CD4-positive, alpha-beta T cell treated with Interferon gamma for 1 hour (primary cell): Measurements from ENCODE around the gene MAML3.
A peak's percentile ranks its signal among the peaks of the same experiment; 100 is the strongest.

Source experiments
- DNase-seq: peaks from one replicate; pipeline ENCODE4 v3.0.0-alpha.2; 2020

MAML3 gene

DNA sequence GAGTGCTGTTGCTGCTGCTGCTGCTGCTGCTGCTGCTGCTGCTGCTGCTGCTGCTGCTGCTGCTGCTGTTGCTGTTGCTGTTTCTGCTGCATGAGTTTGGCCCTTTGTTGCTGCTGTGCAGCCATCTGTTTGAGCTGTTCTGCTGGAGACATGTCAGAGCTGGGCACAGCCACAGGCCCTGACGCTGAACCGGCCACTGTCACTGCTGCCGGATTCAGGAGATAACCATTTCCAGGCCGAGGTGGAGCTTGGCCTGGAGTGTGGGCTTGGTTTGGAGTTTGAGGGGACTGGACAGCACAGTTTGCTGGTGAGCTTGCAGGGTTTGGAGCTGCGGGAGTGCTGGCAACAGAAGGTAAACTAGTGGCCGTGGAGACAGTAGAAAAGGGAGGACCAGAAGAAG is 264.1 kb downstream of the MAML3 start:
- no peak for DNase-seq

DNA sequence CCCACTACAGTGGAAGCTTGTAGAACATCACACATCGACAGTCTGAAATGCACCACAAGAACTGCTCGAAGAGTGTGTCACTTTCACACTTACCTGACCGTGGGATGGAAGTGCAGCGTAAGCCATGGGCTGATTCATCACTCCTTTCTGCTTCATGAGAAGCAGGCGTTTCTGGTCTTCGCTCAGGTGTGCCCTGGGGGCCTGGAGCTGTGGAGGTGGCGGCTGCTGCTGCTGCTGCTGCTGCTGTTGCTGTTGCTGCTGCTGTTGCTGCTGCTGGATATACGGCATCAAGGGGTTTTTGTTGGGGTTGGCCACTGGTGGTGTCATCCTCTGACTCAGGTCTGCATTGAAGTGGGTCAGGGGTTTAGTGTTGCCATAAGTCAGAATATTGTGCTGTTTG is 264.7 kb downstream of the MAML3 start:
- no peak for DNase-seq

DNA sequence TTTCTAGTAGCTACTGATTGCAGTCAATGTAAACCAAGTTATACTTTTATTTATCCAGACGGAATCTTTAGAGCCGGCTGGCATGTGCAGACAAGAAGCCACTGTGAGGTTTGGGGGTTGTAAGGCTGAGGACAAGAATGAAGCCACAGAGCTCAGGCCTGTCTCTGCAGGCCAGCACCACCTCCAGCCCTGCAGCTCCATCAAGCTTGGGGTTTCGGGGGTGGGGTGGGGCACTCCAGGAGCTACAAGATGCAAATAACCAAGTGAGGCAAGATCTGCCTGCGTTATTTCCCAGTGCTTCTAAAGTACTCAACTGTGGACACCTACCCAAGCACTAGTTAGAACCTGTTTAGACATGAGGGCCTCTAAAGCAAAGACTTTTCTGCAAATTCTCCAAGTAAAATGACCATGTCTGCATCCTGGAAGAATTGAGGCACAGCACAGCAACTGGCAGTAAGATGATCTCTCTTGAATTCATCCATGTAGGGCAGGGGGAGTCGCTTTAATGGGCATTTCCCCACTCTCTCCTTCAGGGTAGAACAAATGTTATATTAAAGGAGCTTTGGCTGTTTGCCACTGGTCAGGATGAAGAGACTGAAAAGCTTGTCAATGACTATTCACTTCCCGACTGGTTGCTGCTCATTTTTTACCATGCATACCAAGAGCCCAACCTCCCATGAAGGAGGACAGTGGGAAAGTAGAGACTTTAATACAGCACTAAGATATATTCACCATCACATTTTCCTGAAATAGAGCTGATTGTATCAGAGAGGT is 265.8 kb downstream of the MAML3 start:
- no peak for DNase-seq

DNA sequence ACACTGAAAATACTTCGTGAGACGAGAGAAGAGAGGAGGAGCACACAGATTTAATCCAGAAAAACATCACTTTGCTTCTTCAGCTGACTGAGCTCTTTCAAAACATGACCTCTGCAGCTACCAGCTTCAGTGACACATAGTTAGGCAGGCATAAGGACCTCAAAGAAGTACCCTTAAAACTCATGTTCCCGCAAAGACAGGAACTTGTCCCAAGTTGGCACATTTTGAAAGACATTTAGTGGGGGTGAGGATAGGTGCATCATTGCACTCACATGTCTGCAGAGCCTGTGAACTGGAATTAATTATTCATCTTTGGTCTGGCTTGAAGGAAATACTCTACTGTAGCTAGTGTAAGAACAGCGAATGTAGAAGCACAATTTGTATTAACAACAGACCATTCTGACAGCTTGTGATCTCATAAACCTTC is 266.6 kb downstream of the MAML3 start:
- DNase-seq = no peak

DNA sequence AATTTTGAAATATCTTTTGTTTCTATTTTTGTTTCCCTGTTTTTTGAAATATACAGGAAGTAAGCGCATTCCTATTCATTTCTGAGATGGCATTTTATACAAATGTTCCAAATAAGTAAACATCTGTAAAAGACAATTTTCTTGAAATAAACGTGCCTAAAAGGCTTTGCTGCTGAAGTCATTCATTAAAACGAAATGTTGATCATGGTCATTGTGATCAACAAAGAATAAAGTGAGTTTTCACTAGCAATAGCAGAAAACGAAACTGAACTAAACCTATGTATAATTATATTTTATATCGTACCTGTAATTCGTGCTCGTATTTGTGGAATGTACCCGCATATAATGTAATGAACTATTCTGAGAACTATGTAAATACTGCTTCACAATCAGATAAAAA is 267.2 kb downstream of the MAML3 start:
- no peak for DNase-seq

DNA sequence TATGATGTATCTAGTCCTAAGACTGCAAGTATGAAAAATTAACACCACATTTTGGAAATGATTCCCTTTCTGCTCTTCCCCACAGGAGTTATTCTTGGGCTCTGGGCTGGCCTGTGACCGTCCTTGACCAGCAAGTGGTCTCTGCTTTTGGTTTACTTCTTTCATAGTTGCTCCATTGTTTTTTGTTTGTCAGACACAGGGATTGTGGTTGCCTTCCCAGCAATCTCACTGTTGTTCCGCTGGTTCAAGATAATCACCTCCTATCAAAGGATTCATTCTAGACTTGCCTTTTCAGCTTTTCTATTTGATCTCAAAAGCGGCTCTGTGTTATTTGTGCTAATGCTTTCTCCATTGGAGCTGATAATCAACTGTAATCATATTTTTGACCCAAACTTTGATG is 269.5 kb downstream of the MAML3 start:
- DNase-seq = no peak

DNA sequence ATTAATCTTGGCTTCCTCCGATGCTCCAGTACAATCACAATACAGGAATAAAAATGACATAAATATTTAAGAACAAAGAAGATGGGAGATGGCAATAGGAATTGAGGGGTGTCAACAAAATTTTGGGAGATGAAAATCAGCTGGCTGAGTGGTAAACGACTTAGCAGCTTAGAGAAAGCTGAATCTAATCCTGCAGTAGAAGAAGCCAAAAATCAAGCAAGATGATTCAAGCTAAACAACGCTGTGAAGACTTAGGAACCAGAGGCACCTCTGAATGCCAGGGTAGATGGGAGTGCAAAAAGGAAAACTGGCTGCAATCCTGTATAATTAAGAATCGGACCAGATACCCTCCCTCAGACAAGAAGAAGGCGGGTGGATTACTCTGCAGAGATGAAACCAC is 273.1 kb downstream of the MAML3 start:
- DNase-seq = no peak

DNA sequence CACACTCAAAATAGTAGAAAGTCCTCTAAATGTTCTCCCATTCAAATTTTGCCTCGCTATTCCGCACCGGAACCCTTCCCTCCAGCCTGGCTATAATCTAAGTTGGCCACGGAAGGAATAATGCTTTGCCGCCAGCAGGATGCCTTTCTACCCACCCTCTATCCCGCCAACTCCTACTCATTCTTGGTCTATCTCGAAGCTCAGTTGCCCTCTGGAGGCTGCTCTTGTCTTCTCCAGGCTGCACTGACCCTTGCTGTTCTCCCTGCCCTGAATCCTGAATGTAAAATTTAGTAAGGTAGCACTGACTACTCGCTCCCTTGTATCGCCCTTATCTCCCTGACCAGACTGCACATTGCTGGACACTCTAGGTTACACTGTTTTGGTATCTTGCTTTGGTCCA is 275.9 kb downstream of the MAML3 start:
- no peak for DNase-seq

DNA sequence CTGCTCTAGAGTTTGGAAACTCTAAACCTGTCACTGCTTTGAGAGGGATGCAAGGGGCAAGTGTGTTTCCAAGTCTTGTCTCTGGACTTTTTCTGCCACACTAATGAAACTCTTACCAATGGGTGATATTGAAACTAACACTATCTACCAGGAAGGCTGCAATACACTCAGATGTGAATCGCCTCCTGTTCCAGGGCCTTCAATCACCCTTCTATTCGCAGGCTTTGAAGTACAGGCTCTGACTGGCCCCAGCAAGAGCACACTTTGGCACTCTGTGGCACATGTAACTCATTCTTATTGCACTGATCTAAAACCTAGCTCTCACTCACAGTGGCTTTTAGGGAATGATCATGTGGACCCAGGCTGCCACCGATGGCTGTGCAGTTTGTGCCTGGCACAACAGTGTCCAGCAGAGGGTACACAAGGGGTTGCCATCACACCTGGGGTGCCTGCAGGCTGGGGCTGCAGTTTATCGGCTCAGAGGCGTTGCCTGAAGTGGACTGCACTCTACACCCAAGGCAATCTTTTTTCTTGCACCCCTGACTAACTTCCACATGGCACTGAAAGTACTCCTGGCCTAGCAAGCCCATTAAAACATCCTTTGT is 277.5 kb downstream of the MAML3 start:
- no peak for DNase-seq

DNA sequence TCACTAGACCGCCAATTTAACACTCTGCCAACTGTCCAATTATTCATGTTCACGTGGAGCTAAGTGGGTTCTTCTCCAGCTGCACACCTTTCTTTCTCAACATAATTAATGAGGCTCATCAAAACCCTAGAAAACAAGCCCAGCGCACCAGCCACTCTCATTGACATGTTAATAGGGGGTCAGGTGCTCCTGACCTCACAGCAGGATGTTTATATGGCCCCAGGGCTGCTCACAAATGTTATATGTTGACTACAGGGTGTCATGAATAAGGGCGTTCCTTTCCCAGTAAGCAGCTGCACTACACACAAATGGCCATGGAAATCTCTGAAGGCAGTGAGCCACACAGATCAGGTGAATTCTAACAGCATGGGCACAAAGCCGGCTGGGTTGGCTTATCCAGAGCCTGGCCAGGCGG is 278.6 kb downstream of the MAML3 start:
- no peak for DNase-seq

DNA sequence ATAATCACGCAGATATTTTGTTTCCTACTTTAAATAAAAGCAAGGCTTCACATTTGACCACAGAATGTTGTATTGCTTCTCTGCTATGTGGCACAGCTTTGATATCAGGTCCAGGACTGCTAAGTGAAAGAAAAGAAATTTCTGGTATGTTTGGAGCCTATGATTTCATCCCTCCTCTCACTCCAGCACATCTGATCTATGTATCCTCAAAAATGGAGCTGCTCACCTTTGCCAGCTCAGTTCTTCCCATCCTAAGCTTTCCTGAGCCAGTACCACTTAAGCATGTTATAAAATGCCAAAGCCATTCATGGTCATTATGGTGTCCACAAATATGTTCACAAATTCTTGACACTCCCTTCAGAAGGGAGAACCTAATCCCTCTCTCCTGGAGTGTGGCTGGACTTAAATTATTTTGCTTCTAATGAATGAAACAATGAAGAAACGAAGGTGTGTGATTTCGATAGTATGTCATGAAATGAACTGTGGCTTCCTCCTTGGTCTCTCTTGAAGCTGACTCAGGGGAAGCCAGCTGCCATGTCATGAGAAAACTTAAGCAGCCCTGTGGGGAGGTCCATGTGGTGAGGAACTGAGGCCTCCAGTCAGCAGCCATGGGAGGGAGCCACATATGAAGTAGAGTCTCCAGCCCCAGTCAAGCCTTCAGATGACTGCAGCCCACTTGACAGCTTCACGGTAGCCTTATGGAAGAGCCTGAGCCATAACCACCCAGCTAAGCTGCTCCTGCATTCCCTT is 280.7 kb downstream of the MAML3 start:
- DNase-seq = peak; percentile 9

DNA sequence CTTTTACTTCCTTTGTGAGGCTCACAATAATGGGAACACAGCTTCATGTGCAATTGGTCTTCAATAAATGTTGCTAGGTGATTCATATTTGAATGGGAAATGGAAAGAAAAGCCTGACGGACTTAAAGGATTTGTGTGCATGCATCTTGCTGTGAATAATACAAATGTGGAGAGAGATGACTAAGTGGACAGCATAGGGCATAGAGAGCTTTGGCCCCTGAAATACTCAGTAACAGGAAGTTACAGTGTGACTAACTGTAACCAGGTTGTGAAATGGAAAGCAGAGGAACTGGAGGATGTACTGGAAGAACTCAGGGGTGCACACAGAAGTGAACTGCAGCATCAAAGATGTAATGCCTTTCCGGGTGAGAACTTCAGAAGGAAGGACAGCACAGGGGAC is 281.7 kb downstream of the MAML3 start:
- peak; percentile 21 for DNase-seq

DNA sequence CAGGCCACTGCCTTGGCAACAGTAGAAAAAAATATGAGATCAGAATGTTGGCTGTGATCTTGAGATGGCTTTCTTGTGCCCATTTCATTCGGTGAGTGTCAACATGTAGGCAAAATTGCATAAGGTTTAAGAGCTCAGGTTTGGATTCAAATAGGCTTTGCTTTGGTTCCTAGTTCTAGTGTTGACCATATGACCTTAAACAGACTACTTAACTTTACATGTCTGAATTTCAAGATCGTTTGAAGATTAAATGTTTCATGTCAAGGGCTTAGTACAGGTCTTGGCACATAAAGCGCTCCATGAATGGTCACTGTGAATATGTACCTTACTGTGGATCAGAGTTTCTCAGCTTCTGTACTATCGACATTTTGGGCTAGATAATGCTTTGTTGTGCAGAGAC is 284.2 kb downstream of the MAML3 start:
- no peak for DNase-seq

DNA sequence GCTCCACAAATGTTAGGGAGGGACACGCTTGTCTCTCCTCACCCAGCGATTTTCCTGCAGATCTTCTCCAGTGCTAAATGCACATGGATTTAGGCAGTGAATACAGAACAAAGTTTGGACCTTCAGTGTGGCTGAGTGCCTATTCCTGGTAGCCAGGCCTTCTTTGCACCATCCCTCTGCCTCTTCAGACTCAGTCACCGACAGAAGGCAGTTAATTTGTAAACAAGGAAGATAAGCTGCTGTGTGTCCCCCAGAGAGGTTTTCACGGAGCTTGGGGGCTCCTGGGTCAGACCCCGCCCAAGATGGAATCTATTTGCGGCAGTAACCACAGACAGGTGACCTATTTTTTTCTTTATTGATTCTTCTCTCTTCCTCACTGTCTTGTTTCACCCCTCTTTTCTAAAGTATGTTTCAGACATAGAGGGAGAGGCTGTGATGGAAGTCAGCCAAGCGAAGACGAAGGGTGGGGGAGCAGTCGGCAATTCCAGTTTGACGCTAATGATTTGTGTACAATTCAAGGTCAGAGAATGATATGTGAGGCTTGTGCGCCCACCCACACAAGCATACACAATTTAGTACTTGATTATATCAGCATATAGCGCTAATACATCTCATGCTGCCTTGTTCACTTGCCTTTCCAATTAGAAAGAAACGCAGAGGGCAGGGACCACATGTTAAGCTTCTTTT is 287.6 kb downstream of the MAML3 start:
- DNase-seq = no peak

DNA sequence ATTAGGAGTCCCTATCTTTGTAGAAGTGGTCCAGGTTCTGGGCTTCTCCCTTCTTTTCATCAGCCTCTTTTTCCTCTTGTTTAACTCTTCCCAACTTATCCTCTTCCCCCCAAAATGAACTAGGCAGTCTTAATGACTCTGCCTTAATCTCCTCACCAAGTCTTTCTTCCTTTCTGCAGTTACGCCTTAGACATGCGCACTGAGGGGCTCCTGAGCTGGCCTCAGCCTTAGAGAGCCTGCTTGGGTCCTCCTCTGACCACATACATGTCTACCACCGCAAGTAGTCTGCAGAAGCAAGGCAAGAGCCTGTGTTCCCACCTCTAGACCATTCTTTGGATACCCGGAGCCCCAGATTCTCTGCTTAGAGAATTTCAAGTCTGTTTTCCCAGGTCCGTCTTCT is 288.4 kb downstream of the MAML3 start:
- no peak for DNase-seq

DNA sequence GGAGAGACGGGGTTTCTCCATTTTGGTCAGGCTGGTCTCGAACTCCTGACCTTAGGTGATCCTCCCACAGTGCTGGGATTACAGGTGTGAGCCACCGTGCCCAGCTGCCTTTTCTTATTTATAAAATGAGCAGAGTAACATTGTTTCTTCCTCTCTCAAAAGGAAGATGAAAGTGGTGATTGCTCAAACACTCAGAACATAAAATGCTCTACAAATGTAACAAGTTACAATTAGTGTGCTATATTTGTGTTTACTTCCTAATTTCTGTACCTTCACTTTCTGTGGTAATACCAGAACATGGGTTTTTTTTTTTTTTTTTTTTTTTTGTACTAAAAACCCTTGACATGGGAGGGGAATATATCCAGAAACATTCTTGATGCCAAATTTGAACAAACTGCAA is 290.5 kb downstream of the MAML3 start:
- no peak for DNase-seq

DNA sequence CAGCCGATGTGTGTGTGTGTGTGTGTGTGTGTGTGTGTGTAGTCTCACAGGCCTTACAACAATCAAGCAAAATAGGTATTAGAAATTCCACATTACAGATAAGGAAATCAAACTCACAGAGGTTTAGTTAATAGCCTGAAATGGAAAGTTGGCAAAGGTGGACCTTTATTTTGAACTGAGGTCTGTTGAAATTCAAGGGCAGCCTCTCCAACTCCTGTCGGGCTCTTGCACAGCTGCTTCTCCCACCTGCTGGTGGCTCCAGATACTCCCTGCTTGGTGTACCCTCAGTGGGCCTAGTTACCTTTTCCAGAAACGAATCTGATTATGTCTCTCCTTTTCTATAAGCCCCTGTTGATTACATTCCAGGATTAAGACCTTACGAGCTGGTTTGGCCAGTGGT is 292.5 kb downstream of the MAML3 start:
- DNase-seq = no peak

DNA sequence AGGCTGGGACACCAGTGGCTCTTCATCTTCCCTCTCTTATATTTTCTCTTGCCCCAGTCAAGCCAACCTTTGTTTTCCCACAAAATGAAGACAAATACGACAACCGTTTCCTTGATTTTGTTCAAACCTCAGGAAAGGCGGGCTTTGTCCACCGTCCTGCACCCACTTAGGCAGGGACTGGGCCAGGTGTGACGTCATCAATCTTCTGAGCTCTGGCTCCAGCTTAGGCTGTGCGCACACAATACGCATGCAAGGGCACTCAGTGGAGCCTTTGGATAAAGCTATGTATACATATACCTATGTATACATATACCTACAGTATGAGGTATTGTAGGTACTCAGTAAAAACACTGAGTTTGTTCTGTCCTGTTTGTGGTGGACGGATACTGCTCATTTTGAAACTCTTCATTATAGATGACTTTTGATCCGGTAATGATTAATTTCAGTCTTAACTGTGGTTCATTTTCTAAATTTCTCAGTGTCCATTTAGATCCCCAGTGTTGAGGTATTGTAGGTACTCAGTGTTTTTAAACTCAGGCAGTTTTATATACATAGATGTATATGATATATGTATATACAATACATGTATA is 293.5 kb downstream of the MAML3 start:
- no peak for DNase-seq

DNA sequence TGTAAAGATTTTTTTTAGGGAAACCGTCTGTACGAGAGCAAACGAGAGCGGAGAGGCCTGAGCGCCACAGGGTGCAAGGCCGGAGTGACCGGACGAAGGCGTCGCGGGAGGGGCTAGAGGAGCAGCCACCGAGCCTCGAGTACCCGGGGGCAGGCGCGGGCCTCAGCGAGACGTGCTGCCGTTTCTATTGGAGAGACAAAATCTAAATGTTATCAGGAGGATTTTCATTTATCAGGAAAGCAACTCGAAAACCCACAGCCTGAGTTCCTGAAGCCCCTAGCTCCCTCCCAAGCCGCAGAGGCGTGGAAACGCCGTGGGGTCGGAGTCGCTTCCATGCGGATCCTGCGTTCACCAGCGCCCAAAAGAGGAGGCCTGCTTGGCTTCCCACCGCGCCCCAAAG is 294.1 kb downstream of the MAML3 start:
- DNase-seq = no peak

DNA sequence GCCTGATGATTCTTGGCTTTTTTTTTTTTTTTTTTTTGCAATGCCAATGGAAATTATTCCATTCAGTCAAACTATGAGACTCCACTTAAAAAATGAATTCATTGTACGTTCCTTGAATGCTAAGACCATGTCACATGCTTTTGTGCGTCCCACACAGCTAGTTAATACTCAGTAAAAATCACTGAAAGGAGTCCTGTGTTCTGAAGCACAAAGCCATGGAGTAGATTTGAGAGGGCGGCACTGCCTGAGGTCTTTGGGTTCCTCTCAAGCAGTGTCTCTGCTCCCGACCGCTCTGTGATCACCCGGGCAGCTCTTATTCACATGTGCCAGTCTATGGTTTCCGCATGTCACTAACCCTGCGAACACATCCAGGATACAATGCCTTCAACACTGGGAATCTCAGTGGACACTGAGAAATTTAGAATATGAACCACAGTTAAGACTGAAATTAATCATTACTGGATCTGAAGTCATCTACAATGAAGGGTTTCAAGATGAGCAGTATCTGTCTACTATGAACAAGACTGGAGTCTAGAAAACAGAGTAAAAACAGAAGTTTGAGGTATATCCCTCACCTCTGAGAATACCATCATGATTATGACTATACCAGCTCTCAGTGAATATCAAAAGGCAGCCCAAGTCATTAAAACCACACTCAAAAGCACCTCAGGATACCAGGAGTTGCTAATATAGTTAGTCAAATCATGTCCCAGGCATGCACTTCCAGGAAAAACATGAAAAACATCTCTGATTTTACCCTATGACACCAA is 295.4 kb downstream of the MAML3 start:
- DNase-seq = no peak

DNA sequence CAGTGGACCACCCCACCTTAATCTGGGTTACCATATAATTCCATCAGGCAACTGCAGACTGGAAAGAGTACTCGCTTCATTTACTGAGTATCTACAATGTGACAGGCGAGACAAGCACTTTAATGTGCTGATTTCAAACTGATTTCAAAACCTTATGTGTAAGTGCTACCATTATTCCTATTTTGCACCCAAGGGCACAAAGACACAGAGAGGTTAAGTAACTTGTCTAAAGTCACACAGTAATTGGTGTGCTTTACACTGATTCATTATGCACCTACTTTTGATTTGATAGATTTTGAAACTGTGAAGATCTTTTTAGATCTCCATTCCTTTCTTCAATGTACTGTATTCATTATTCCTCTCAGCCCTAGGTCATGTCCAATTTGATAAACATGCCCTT is 296.0 kb downstream of the MAML3 start:
- no peak for DNase-seq

DNA sequence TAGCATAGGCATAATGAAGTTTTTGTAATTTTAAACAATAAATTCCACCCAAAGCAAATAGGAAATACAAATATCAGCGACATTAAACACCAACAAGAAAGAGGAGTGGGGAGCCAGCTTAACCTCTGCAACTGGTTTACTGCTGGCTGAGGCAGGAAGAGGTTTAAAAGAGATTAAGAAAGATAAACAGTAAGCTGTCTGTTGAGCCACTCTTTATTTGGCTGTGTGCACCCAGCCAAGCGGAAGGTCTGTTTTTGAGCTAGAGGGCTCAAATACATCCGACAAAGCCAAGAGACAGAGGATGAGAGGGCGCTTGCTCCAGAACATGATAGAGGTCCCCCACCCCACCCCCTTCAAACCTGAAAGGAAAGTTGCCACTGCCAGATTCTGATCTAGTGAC is 297.0 kb downstream of the MAML3 start:
- no peak for DNase-seq
